ENCODE data around the gene PDHB.
"Not testable (repeated sequence)": the region's sequence is repeated elsewhere in the genome, so short reads cannot be mapped to it uniquely, and the experiment has no call there.

The PDHB gene

DNA sequence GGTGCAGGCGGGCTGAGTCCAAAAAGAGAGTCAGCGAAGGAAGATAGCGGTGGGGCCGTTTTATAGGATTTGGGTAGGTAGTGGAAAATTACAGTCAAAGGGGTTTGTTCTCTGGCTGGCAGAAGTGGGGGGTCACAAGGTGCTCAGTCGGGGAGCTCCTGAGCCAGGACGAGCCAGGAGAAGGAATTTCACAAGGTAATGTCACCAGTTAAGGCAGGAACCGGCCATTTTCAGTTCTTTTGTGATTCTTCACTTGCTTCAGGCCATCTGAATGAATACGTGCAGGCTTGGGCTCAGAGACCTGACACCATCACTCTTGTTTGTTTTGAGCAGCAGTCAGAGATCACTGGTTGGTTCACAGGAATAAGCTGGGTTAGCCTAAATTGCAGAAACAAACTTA lies 3.6 kb upstream of the PDHB start:
- DNase-seq (ENCODE audit: low spot score), result not testable (repeated sequence)

DNA sequence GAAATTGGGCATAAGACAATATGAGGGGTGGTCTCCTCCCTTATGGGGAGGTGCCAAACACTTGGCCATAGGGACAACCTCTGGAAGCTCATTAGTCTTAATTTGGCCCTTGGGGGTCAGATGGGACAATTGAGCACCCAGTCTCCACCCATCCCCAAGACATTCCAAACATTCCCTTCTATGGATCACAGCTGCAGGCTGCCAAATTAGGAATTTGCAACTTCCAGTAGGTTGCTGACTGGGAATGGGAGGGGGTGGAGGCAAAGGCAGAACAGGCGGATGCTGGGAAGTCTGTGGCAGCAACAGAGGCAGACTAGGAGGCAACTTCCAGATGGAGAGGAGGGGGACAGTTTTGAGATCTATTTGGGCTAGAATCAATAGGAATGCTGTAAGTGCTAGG lies 1.4 kb upstream of the PDHB start:
- DNase-seq (ENCODE audit: low spot score), result no peak

DNA sequence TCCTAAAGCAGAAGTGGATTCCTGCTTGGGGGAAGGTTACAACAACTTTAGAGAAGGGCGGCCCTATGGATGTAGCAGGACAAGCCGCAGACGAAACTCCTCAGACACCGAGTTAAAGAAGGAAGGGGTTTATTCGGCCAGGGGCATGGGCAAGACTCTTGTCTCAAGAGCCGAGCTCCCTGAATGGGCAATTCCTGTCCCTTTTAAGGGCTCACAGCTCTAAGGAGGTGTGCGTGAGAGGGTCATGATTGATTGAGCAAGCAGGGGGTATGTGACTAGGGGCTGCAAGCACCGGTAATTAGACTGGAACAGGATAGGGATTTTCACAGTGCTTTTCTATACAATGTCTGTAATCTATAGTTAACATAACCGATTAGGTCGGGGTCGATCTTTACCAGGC lies 879 bp upstream of the PDHB start:
- DNase-seq (ENCODE audit: low spot score), result no peak

DNA sequence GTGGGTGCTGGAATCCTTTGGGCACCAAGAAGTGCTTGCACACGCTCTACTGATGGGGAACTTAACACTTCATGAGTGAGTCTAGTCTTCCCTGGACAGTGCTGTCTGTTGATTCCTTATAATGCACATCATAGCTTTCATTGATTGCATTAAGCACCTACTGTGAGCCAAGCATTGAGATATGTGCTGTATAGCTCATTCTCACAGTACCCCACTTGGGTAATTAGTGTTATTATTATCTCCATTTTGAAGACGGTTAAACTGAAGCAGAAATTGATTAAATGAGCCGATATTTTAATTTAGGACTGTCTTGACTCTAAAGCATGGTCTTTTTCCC lies 504 bp upstream of the PDHB start:
- no peak for DNase-seq (ENCODE audit: low spot score)

DNA sequence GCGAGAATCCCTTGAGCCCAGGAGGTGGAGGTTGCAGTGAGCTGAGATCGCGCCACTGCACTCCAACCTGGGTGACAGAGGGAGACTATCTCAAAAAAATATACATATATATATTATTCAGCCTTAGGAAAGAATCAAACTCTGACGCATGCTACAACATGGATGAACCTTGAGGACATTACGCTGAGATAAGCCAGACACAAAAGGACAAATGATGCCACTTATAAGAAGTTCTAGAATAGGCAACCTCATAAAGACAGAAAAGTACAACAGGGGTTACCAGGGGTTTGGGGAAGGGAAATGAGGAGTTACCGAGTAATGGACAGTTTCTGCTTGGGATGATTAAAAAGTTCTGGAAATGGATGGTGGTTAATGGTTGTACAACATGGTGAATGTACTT lies 727 bp downstream of the PDHB start:
- no peak for DNase-seq (ENCODE audit: low spot score)

DNA sequence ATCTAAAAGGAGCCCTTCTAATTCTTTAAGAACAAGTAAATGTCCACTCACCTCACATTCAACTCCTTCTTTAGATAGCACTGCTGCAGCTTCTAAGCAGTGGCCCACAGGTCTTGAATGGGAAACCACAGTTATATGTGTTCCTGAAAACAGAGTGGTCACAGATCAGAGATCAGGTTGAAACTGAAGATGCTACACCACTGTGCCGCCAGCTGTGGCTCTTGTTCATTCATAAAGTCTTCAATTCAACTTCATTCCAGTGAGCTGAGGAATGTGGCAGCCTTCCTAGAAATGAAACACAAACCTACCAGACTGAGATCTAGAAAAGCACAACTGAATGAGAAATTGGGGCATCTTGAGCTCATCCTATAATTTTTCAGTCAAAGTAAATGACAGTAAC lies 4.0 kb downstream of the PDHB start:
- DNase-seq (ENCODE audit: low spot score), result no peak

DNA sequence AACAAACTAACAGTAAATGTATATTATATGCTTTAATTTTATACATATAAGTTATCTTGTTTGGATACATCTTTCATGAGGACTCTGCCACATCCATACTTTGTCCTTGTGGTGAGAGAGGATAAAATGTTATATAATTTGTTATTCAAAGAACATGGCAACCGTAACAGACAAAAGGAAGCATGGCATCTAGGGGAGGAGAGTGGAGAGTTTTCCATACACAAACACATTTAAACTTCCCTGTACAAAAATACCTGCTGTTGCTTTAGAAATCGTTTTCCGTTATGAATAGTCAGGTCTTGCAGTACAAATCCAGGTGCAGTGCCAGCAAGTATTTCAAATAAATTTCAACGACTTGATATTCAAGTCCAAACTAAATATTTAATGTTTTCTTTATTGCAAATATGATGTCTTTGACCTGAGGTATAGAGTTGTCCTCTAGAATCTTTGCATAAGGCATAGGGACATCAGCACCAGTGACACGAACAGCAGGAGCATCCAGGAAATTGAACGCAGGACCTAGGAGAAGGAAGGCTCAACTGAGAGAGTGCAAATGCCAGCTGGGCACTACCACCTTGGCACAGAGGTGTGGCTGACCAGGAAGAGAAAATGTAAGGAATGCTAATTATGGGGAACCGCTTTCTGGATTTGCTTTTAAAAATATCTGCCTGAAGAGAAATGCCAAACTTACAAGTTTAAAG lies 5.8 kb downstream of the PDHB start:
- DNase-seq (ENCODE audit: low spot score), result no peak

DNA sequence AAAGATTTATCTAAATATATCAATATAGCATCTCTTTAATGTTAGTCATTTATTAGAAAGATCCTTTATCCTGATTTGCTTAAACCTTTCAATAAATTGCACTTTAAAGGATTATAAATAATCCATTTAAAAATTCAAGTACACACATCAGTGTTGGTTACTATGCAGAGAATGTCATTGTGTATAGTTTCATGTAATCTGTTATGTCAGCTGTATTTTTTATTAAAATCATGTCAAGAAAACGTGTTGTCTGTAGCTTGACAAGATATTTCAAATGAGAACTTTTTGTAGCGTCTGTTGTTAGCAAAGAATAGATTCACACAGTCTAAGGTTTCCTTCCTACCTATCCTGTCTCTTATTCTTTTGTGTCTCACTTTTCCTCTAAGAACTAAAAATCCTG lies 7.8 kb downstream of the PDHB start:
- no peak for DNase-seq (ENCODE audit: low spot score)

DNA sequence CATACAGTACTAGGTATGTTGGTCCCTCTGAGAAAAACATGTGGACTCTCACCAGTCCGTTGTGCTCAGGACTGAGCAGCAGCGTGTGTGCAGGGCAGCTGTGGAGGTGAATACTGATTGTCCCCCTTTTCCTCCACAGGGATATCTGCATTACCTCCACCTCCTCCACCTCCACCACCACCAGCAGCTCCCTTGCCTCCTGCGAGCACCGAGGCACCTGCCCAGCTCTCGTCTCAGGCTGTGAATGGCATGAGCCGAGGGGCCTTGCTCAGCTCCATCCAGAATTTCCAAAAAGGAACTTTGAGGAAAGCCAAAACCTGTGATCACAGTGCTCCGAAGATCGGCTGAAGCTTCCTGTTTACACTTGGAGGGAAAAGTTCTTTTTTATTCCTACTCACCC lies 9.0 kb downstream of the PDHB start:
- DNase-seq (ENCODE audit: low spot score), result no peak

DNA sequence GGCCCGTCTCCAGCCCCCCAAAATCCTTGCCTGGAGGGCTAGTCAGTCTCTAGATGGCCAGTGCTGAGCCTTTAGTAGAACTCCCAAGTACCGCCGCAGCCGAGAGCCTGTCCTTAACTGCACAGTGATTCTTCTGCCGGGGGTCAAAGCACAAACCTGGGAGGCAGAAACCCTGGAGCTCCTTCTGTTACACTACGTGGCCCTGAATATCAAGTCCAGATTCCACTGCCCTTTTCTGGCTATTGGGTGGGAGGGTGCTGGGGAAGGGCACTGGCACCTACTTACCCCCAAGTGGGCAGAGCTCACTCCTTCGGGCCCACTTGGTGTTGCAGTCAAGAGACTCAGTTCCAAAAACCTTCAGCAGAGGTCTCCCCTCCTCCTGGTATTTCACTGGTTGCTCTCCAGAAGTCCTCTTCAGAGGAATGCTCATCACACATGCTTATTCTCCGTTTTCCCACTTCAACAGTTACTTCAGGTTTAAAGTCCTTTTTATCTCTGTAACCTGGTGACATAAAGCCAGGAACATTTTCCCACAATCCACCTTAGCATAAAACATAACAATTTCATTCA lies 10.8 kb downstream of the PDHB start:
- no peak for DNase-seq (ENCODE audit: low spot score)

DNA sequence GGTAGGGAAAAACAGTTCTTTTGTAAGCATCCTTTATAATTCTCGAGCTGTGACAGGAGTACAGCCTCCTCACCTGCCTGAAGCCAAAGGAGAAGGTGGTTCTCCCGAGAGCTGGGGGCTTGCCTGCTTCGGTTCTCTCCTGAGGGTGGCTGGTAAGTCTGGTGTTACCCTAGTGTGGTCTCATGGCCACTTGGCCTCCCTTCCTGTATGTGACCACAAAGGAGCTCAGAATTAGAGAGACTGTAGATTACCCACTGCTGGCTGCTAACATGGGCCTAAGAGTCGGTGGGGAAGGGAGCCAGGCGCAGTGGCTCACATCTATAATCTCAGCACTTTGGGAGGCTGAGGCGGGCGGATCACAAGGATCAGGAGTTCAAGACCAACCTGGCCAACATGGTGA lies 12.6 kb downstream of the PDHB start:
- no peak for DNase-seq (ENCODE audit: low spot score)

DNA sequence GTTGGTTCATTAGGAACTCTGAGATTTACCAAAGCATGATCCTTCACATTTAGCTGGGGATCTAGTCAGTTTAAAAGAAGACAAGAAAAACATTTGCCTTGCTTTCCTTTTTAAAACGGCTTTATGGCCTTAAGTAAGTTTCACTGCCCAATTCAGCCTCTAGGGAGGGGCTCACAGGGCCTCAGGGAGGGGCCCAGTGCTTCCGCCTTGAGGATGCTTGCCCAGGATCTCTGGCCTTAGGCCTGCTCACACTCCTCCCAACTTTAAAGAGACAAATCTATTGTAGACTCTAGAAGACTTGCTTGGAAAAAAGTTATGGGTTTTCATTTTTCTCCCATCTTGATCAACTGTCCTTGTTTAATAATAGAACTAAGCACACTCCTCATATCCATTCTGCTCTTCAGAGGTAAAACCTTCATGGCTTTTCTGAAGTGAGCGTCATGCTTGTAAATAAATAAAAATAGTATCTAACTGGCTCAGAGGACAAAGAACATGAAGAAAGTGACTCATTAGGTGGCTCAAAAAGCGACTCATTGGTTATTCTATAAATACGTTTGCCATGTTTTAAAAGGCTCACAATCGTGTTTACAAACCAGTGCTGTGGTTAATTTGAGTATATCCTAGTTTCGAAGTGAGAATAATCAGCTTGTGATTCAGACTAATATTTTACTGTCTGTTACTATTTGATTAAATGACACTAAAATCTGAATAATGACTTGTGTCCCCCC lies 13.7 kb downstream of the PDHB start:
- no peak for DNase-seq (ENCODE audit: low spot score)

DNA sequence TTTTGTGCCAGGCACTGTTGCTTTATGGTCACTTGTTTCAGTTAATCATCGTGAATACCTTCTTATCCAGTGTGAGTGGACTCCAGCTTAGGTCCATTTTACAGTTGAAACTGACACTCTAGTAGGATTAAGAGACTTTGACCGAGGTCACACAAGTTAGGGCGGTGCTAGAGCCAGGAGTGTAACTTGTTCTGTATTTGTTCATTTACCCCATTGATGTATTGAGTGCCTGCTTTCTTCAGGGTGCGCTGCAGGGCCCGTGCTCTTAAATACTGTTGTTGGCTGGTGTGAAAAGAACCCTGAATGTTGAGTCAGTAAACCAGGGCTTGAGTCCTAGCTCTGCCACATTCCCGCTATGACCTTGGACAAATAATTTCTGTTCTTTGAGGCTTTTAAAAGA lies 15.4 kb downstream of the PDHB start:
- no peak for DNase-seq (ENCODE audit: low spot score)

DNA sequence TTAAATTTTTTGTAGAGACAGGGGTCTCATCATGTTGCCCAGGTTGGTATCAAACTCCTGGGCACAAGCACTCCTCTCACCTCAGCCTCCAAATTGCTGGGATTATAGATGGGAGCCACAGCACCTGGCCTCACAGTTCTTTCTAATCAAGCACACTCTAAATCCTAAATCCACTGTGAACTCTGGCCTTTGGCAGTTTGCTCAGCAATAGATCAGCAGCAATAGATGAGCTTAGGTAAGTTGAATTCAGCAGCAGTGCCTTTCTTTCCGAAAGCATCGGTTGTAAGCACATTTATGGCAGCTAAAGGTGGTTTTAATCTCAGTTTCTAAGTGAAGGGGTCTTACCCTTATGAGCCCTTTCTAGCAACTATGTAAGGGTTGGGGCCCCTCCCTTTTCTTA lies 16.6 kb downstream of the PDHB start:
- no peak for DNase-seq (ENCODE audit: low spot score)

DNA sequence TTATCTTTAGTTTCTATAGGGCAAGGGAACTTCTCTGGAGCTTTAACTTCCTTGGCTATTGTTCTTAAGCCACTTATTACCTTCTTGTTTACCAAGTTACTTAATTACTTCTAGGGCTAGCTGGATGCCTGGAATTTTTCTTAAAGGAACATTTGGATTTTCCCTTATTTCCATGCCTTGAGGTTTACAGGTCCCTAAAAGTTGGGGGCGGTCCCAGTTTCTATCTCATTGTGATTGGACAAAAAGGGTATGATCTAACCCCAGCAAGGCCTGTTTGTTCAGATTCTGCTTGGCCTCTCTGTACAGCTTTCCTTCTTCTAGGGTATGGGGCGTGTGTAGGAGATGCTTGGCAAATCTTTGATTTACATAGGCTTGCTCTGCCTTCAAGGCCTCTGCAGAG lies 17.4 kb downstream of the PDHB start:
- no peak for DNase-seq (ENCODE audit: low spot score)

DNA sequence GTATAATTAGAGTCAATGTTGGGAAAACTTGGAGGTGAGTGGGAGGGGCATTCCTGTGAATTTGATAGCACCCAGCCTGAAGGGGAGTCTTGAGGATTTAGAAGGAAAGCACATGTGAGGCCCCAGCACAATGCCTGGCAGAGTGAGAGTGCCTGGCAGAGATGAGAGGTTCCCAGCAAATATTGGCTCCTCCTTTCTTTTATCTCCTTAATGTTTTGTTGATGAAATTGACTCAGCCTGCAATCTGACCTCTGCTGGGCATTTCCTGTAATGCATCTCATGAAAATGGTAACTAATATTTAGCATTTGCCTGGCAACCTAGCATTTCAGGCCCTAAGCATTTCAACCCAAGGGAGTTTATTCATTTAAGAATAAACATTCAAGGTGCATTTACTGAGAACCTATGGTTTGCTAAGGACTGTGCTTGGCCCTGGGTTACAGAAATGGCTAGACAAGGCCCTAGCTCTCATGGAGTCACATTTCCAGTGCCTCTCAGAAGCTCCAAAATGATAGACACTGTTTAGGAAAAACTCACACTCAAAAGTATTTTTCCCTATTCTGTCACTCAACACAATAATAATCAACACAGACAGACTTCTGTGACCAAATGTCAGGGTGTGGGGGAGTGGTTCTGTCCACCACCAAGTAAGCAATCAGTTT lies 19.0 kb downstream of the PDHB start:
- DNase-seq (ENCODE audit: low spot score), result peak; percentile 77

DNA sequence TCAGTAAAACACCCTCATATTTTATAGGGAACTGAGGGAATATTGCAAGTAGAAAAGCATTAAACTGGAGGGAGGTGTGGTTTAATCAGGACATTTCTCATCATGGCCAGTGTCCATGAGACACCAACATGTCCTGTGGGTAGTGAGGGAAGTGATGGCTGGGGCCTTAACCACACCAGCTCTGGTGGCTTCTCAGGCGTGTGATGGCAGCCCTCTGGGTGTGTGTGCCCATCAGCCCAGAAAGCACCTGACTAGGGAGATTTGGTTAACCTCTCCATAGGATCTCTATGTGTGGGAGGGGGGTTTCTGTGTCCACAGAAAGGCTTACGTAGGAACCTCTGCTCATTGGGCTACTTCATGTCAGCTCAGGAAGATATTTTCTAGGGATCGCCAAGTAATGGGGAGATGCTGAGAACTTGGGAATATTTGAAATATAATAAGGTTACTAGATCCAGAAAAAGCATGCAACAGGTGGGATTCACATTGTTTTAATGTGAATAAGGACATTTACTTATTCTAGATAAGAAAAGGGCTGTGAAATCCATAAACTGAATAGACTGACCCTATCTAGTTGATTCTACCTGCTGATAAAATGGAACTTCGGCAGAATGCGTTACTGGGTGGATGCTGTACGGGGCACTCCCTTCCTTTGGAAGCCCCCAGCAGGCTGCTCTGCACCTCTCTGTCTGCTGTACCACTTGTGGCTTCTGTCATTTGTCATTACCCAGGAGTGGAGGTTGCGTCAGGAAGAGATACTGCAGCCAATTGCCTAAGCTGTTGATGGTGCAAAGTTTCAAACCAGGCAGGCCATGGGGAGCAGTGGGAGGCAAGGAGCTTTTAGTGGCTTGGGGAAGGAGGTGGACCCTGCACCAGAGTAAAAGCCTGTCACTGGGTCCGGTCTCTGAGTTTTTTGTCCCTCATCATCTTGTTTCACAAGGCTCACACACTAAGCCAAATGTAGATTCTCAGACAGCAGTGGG lies 21.5 kb downstream of the PDHB start:
- DNase-seq (ENCODE audit: low spot score), result no peak

DNA sequence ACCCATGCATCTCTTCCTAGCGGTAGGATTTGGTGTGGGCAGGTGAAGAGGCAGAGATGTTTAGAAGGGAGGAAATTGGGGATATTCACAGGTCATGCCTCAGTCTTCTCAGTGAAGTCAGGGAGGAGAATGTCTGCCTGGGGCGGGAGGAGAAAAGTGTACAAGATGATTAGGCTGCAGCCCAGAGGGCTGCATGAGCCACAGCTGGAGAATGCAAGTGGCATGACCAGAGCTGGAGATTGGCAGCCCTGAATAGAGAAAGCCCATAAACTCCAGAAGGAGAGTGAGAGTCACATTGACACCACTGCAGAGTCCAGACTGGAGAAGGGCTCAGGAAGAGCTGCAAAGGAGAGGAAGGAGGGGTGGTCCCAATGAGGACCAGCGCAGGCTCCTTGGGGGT lies 22.6 kb downstream of the PDHB start:
- no peak for DNase-seq (ENCODE audit: low spot score)

DNA sequence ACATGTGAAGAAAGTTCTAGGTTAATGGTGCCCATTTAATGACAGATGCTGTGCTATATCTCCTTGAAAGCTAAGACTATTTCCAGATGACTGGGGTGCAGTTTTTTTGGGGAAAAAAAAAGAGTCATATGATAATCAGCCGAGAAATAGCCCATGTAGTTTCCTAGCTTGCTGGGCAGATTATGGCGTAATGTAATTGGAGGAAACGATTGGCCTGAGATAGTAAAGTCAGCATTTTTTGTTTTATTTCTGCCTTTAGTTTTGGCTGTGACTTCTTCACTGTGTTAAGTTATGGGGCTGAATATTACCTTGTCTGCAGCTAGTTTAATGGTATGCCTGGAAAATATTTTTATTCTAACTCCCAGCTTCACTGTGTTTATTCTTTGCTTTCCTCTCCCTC lies 24.0 kb downstream of the PDHB start:
- no peak for DNase-seq (ENCODE audit: low spot score)

DNA sequence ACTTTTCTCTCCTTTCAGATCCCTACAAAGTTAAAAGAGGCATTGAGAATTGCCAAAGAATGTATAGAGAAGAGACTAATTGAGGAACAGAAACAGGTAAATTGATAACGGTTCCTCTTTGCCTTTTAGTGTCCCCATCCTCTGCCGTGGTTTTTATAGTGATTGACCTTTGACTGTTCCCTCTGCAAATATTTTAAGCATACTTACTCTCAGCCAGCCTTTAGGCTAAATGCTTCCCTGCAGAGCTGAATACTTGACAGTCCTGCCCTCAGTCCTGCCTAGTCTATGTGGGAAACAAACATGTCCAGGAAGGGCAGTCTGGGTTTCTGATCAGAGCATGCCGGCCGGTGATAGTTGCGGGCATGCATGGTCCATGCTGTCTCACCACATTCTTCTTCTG lies 24.7 kb downstream of the PDHB start:
- no peak for DNase-seq (ENCODE audit: low spot score)

DNA sequence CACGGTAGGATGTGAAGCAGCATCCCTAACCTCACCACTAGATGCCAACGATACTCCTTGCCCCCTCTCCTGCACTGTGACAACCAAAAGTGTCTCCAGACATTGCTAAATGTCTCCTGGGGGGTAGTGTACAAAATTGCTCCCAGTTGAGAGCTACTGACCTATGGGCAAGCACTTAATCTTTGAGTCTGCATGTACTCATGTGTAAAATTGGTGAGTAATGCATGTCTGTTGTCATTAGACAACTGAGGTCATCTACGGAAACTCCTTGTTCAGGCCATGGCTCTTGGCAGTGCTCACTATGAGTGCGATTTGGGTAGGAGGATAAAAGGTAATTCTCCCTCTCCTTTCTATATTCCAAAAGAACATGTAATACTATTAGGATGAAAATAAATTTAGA lies 29.2 kb downstream of the PDHB start:
- DNase-seq (ENCODE audit: low spot score), result no peak

DNA sequence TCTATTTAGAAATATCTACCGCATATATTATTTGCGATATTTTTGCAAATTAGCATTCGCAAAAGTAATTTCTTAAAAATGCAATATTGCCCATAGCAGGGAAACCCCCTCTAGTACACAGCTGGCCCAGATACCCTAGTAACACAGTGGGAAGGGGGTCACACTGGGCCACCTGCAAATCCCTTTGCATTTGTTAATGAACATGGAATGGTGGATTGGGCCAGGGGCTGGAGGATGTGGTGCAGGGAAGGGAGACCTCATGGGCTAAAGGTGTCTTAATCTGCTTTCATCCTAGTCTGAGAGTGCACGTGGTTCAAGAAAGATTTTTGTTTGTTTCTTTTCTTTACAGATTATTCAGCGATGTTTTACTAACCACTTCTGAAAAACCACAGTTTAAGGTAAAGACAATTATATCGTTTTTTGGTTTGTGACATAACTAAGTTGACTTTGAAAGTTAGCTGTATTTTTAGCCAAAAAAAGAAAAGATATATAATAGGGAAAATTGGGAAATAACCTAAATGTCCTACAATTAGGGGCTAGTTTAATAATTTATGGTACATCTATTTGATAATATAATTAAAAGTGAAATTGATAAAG lies 30.0 kb downstream of the PDHB start:
- no peak for DNase-seq (ENCODE audit: low spot score)
